AG09309 (cell line): ENCODE data around the gene ARL3.

Source experiments
- DNase-seq: peaks from one replicate; pipeline ENCODE4 v3.0.0-alpha.2; 2010; ENCODE audit warnings: low read depth
- H3K4me3 ChIP-seq: 2 replicates; pipeline ENCODE4 v1.5.1; 2011; ENCODE audit warnings: mild to moderate bottlenecking, low read depth, low read length, moderate library complexity; ENCODE audit not compliant: control insufficient read depth
- TF ChIP-seq, protein P1 (sequence below): IDR thresholded peaks from 2 replicates; pipeline ENCODE4 v1.5.1; 2011; ENCODE audit warnings: mild to moderate bottlenecking, low read depth, low read length, inconsistent platforms; ENCODE audit not compliant: insufficient read depth, control insufficient read depth; ENCODE audit errors: missing control alignments

ARL3 gene

DNA sequence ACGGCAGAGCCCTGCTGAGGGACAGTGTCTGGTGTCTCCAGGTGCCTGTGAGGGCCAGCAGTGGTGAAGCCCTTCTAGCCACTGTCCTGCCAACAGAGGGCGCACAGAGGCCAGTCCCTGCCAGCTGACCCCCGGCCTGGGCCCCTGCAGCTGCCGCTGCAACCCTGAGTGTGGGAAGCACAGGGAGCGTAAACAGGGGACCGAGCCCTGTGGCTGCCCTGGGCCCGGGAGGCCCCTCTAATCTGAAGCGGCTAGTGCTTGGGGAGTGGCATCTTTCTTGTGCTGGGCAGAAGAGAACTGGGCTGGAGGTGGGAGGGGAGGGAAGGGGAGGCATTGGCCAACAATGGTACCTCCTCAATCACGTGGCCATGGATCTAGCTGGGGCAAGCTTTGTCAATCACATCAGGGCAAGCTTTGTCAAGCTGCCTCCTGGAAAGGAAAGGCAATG, 35.3 kb downstream of the ARL3 start:
- no peak overlapping the region for H3K4me3 ChIP-seq
- no peak for DNase-seq

DNA sequence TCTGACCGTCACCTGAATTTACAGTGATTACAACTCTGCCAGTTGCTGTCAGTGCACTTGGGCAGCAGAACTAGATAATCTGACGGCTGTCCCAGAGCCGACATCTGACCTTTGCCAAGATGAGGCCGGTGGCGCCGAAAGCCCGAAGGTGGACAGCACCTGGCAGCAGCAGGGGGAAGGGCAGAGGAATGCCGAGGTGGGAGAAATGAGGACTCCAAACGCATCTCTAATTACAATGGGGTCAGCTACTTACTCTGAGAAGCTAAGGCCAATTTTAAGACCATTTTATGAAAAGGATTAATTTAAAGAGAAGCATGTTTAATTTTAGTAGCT, 36.2 kb downstream of the ARL3 start:
- H3K4me3 ChIP-seq: no peak overlapping the region
- no peak for DNase-seq

More for the DNA sequence above, 35.3 kb downstream of the ARL3 start:
- TF ChIP-seq, protein P1, sequence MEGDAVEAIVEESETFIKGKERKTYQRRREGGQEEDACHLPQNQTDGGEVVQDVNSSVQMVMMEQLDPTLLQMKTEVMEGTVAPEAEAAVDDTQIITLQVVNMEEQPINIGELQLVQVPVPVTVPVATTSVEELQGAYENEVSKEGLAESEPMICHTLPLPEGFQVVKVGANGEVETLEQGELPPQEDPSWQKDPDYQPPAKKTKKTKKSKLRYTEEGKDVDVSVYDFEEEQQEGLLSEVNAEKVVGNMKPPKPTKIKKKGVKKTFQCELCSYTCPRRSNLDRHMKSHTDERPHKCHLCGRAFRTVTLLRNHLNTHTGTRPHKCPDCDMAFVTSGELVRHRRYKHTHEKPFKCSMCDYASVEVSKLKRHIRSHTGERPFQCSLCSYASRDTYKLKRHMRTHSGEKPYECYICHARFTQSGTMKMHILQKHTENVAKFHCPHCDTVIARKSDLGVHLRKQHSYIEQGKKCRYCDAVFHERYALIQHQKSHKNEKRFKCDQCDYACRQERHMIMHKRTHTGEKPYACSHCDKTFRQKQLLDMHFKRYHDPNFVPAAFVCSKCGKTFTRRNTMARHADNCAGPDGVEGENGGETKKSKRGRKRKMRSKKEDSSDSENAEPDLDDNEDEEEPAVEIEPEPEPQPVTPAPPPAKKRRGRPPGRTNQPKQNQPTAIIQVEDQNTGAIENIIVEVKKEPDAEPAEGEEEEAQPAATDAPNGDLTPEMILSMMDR: peak; percentile 77

DNA sequence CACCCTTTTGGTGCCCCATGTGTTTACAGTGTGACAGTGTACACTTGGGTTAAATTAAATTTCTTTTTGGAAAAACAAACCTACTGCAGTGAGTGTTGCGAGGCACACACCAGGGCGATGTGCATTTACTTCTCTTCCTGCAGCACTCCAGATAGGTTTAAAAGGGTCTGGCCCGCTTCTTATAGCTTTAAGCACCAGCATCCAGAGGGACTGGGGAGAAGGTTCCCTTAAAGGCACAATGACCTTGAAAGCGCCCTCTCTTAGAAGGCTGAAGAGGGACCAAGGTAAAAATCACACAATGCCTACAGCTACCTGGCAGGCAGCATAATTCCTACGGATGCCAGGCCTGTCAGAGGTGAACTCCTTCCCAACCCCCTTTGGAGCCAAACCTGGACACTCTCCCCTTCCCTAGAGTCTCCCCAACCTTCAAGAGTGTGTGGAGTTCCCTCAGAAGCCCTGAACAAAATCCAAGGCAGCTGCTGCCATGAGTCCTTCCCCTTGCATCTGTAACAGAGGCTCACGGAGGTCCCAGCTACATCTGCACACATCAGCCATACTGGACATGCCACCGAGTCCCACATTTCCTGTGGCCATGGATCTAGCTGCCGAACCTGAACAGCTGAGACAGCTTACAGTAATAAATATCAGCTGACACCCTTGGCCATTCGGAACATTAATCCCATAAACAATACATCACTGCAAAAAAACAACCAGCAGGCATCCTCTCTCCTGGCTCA, 36.7 kb downstream of the ARL3 start:
- no peak overlapping the region for H3K4me3 ChIP-seq
- no peak for DNase-seq
- TF ChIP-seq, protein P1: no peak

More for the DNA sequence above, 36.2 kb downstream of the ARL3 start:
- TF ChIP-seq, protein P1: no peak

DNA sequence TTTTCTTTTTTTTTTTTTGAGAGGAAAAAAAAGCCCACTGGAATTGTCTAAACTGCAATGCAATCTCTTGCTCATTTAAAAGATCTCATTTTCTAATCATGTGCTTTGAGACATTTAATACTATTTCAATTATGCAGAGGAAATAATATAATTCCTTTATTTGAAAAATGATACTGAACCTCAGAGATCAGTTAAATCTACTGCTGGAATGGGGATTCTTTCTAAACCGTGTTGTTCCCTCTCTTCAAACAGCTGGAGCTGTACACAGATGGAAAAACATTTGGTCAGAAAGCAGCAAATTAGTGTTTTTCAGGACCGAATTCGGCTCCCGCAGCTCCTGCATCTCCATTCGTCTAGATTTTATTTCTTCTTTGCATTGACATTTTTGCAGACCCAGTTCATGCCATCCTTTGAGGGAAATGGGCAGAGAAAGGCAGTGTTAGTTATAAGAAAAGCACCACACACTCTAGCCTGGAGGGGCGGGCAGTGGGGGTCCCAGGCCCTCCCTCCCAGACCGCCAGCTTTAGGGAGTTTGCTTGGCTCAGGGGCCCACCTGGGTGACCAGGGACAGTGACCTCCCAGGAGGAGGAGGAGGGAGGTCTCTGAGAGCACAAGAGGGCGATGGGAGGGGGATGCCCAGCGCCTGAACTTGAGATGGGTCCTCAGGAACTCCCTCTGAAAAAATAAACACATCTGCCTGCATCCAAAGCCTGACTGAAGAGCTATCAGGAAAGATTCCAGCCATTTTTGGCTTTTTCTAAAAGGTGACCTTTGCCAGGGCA, 37.5 kb downstream of the ARL3 start:
- H3K4me3 ChIP-seq: no peak overlapping the region
- TF ChIP-seq, protein P1: no peak
- DNase-seq: no peak

DNA sequence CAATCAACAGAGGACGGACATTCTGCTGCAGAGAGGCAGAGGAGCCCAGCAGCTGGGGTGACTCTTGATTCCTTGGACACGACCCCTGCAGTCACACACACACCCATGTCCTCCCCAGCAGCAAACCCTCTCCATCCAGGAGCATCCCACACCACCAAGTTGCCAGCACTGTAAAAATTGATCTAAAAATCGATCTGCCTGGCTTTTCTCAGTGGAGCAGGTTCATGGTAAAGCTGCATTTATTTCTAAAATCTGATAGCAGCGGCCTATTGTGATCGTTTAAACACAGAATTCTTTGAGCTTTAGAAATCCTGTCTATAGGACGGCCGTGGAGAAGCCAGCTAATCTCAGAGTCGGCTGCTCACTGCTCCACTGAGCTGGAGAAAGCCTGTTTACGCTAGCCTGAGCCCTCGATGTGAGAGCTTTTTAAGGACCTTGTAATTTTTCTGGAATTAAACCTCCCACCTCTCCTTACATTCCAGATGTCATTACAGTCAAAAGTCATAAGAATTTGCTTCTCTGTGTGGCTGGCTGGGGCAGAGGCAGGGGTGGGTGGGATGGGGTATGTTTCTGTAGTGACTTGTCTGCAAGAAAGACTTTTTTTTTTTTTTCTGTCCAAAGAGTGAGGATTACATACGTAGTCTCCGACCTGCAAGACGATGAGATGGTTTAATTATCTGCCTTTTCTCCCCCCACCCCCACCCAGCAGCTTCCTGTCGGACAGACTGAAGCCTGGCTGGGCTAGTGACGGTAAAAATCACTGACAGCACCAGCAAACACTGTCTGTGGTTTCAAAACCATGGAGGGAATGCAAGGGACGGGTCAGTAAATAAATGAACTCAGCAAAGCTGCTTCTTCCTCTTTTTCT, 38.3 kb downstream of the ARL3 start:
- DNase-seq: peak; percentile 89
- H3K4me3 ChIP-seq: no peak overlapping the region
- TF ChIP-seq, protein P1: no peak

DNA sequence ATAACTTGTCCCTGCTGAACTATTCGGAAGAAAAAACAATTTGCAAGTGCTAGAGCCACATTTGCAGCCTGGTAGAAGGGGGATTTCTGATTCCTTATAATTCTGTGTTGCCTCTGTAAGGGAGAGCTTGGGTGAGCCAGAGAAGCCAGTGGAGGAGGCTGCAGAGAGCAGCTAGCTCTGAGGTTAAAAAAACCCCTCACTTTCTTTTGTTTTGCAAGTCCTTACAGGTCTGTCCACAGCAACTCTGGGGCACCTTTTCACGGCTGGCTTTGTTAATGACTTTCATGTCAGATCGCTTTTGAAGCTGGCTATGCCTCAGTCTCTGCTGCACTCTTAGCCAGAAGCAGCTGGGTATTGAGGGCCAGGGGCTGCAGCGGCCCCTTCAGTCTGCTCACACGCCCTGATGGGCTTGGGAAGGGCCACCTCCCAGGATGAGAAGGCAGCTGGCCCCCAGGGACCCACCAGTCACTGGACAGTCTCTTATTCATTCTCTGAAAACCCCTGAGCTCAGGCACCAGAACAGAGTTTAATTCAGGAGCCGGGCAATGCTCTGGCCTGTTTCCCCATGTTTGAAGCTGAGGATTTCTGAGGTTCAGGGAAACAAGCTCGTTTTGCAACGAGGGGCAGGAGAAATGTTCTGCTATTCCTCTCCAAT, 39.1 kb downstream of the ARL3 start:
- no peak overlapping the region for H3K4me3 ChIP-seq
- TF ChIP-seq, protein P1: no peak
- no peak for DNase-seq
